ENCODE data around the gene PHACTR3.
"Not testable (repeated sequence)": the region's sequence is repeated elsewhere in the genome, so short reads cannot be mapped to it uniquely, and the experiment has no call there.

Gene PHACTR3

GRCh38 chr20:59589086-59589684, 15.2 kb upstream of the PHACTR3 start:
- DNase-seq: no peak

GRCh38 chr20:59591061-59591460, 13.3 kb upstream of the PHACTR3 start:
- DNase-seq: no peak

- DNase-seq: no peak
Observed at GRCh38 chr20:59596690-59597089, 7.7 kb upstream of the PHACTR3 start.

GRCh38 chr20:59597240-59597639, 7.1 kb upstream of the PHACTR3 start:
- no peak for DNase-seq

GRCh38 chr20:59598625-59599310, 5.6 kb upstream of the PHACTR3 start:
- DNase-seq: peak; percentile 17

GRCh38 chr20:59599941-59600340, 4.4 kb upstream of the PHACTR3 start:
- no peak for DNase-seq

GRCh38 chr20:59600472-59600871, 3.9 kb upstream of the PHACTR3 start:
- DNase-seq: no peak

GRCh38 chr20:59602546-59603080, 1.7 kb upstream of the PHACTR3 start:
- no peak for DNase-seq

- DNase-seq: no peak
Observed at GRCh38 chr20:59603176-59603575, 1.2 kb upstream of the PHACTR3 start.

- DNase-seq: no peak
Observed at GRCh38 chr20:59604741-59605600, 631 bp downstream of the PHACTR3 start.

- DNase-seq: no peak
Observed at GRCh38 chr20:59605601-59606364, 1.4 kb downstream of the PHACTR3 start.

GRCh38 chr20:59606566-59606965, 2.2 kb downstream of the PHACTR3 start:
- no peak for DNase-seq

- DNase-seq: no peak
Observed at GRCh38 chr20:59608396-59608795, 4.1 kb downstream of the PHACTR3 start.

GRCh38 chr20:59608871-59609270, 4.5 kb downstream of the PHACTR3 start:
- DNase-seq: no peak

- DNase-seq: no peak
Observed at GRCh38 chr20:59611286-59611685, 6.9 kb downstream of the PHACTR3 start.

- DNase-seq: no peak
Observed at GRCh38 chr20:59613861-59614260, 9.5 kb downstream of the PHACTR3 start.

GRCh38 chr20:59614714-59615113, 10.4 kb downstream of the PHACTR3 start:
- DNase-seq: no peak

GRCh38 chr20:59616306-59616705, 12.0 kb downstream of the PHACTR3 start:
- DNase-seq: no peak

GRCh38 chr20:59617221-59617620, 12.9 kb downstream of the PHACTR3 start:
- DNase-seq: no peak

- DNase-seq: no peak
Observed at GRCh38 chr20:59618131-59618530, 13.8 kb downstream of the PHACTR3 start.

- DNase-seq: not testable (repeated sequence)
Observed at GRCh38 chr20:59618585-59618984, 14.2 kb downstream of the PHACTR3 start.

- DNase-seq: no peak
Observed at GRCh38 chr20:59620860-59621505, 16.6 kb downstream of the PHACTR3 start.

All from stimulated activated CD4-positive, alpha-beta T cell treated with anti-CD3 and anti-CD28 coated beads, Interleukin-1b, Interleukin-23, amount 100 ng/mL, for 48 hours (primary cell).